Endothelial cell of umbilical vein (primary cell): Measurements from ENCODE around the gene GPR151.

Experiments used
- GATA2 ChIP-seq: IDR thresholded peaks from 2 replicates; pipeline ENCODE4 v1.7.0; 2011; ENCODE audit warnings: low read depth, mild to moderate bottlenecking, moderate library complexity, mixed read lengths, low read length; ENCODE audit not compliant: insufficient read length, insufficient read depth
- MYC ChIP-seq: IDR thresholded peaks from one replicate; pipeline ENCODE4 v1.6.1; 2011; ENCODE audit warnings: mild to moderate bottlenecking, low read depth, low read length
- POLR2A ChIP-seq: IDR thresholded peaks from 2 replicates; pipeline ENCODE4 v1.6.1; 2012; ENCODE audit warnings: low read depth, mild to moderate bottlenecking, control low read depth, low read length
- POLR2AphosphoS5 ChIP-seq: IDR thresholded peaks from 2 replicates; pipeline ENCODE4 v1.6.1; 2012; ENCODE audit warnings: low read depth, mild to moderate bottlenecking, control low read depth, low read length, moderate library complexity; ENCODE audit not compliant: insufficient read depth
- TF ChIP-seq, protein P1 (sequence below), 2 donors: IDR thresholded peaks; 1 replicate in 1 of 2; 2 replicates in 1 of 2; pipeline ENCODE4 v1.5.1; 2011; ENCODE audit warnings: low read length in 2 of 2, mild to moderate bottlenecking in 2 of 2, moderate library complexity in 2 of 2, control low read depth in 1 of 2, inconsistent platforms in 1 of 2, low read depth in 1 of 2; ENCODE audit not compliant: insufficient read depth in 1 of 2; ENCODE audit errors: extremely low read depth in 1 of 2
- TF ChIP-seq, protein P2 (sequence below): IDR thresholded peaks from 2 replicates; pipeline ENCODE4 v1.6.1; 2011; ENCODE audit not compliant: insufficient read depth, insufficient read length

DNA sequence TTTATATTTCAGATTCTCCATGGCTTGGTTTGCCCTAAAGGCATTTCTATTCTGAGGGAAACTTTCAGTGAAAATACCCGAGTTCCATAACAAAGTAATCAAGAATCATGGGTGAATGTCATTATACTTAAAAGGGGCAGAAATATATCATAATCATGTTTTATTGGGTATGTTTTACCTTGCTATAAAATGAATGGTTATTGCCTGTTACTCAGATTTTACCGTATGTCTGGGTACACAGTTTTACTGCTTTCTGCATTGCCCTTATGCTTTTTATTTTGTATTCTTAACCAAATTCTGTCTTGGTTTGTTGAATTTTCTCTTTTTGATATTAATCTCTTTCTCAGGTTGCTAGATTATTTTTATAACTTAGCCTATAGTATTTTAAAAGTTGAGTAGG lies 2.5 kb downstream of the GPR151 start:
- TF ChIP-seq, protein P1, sequence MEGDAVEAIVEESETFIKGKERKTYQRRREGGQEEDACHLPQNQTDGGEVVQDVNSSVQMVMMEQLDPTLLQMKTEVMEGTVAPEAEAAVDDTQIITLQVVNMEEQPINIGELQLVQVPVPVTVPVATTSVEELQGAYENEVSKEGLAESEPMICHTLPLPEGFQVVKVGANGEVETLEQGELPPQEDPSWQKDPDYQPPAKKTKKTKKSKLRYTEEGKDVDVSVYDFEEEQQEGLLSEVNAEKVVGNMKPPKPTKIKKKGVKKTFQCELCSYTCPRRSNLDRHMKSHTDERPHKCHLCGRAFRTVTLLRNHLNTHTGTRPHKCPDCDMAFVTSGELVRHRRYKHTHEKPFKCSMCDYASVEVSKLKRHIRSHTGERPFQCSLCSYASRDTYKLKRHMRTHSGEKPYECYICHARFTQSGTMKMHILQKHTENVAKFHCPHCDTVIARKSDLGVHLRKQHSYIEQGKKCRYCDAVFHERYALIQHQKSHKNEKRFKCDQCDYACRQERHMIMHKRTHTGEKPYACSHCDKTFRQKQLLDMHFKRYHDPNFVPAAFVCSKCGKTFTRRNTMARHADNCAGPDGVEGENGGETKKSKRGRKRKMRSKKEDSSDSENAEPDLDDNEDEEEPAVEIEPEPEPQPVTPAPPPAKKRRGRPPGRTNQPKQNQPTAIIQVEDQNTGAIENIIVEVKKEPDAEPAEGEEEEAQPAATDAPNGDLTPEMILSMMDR (IDR thresholded peaks at IDR 0.05; ENCODE audit: extremely low read depth in 1 of 2, insufficient read depth in 1 of 2, low read depth in 1 of 2, low read length in 2 of 2): no peak
- TF ChIP-seq POLR2A (no peak), MYC (no peak), GATA2 (no peak), POLR2AphosphoS5 (no peak)
- TF ChIP-seq, protein P2, sequence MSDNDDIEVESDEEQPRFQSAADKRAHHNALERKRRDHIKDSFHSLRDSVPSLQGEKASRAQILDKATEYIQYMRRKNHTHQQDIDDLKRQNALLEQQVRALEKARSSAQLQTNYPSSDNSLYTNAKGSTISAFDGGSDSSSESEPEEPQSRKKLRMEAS: no peak
